T-helper 9 cell (primary cell): ENCODE data around the gene FAM180B.
"Not testable (repeated sequence)": the region's sequence is repeated elsewhere in the genome, so short reads cannot be mapped to it uniquely, and the experiment has no call there.

Source experiments
- DNase-seq: peaks from one replicate; pipeline ENCODE4 v3.0.0-alpha.2; 2020

The FAM180B gene

GRCh38 chr11:47595967-47596366 lies 9.5 kb downstream of the FAM180B start:
- no peak for DNase-seq

- DNase-seq: no peak
Observed at GRCh38 chr11:47599902-47600301, 13.4 kb downstream of the FAM180B start.

GRCh38 chr11:47603295-47603694 lies 16.8 kb downstream of the FAM180B start:
- DNase-seq: no peak

- no peak for DNase-seq
Observed at GRCh38 chr11:47605921-47606320, 19.4 kb downstream of the FAM180B start.

GRCh38 chr11:47606731-47607130 lies 20.3 kb downstream of the FAM180B start:
- no peak for DNase-seq

- DNase-seq: no peak
Observed at GRCh38 chr11:47607380-47607779, 20.9 kb downstream of the FAM180B start.

GRCh38 chr11:47609675-47610074 lies 23.2 kb downstream of the FAM180B start:
- DNase-seq: no peak

GRCh38 chr11:47611348-47611794 lies 24.9 kb downstream of the FAM180B start:
- no peak for DNase-seq

GRCh38 chr11:47615249-47615648 lies 28.8 kb downstream of the FAM180B start:
- DNase-seq: no peak

GRCh38 chr11:47616726-47617416 lies 30.4 kb downstream of the FAM180B start:
- DNase-seq: no peak

- DNase-seq: no peak
Observed at GRCh38 chr11:47617417-47617809, 30.9 kb downstream of the FAM180B start.

GRCh38 chr11:47620836-47621378 lies 34.4 kb downstream of the FAM180B start:
- DNase-seq: no peak

- no peak for DNase-seq
Observed at GRCh38 chr11:47626234-47626633, 39.8 kb downstream of the FAM180B start.

- no peak for DNase-seq
Observed at GRCh38 chr11:47628026-47628425, 41.5 kb downstream of the FAM180B start.

- no peak for DNase-seq
Observed at GRCh38 chr11:47631473-47631872, 45.0 kb downstream of the FAM180B start.

- DNase-seq: not testable (repeated sequence)
Observed at GRCh38 chr11:47636331-47636730, 49.9 kb downstream of the FAM180B start.
